ENCODE results near the gene BAIAP2L2.
A peak's percentile ranks its signal among the peaks of the same experiment; 100 is the strongest.

Gene BAIAP2L2

DNA sequence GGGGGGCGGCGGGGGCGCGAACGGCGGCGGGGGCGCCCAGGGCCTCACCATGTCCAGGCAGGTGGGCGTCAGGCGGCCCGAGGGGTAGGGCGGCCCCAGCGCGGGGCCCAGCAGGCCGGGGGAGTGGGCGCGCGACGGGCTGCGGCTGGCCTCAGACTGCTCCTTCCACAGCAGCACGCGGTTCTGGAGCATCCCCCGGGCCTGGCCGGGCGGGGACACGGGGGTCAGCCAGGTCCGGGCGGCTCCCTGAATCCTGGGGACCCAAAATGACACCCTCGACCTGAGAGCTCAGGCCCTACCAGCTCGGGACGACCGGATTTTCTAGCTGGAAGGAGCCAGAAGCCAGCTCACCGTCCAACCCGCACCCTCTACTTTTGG, 21.0 kb downstream of the BAIAP2L2 start:
- TF ChIP-seq CTCF (IDR thresholded peaks at IDR 0.05; ENCODE audit: low read depth, low read length, missing control alignments) = no peak
- DNase-seq (ENCODE audit: extremely low read depth, low read depth) = no peak
- no peak overlapping the region for H3K4me3 ChIP-seq (replicated peaks; ENCODE audit: low read depth, low read length)

DNA sequence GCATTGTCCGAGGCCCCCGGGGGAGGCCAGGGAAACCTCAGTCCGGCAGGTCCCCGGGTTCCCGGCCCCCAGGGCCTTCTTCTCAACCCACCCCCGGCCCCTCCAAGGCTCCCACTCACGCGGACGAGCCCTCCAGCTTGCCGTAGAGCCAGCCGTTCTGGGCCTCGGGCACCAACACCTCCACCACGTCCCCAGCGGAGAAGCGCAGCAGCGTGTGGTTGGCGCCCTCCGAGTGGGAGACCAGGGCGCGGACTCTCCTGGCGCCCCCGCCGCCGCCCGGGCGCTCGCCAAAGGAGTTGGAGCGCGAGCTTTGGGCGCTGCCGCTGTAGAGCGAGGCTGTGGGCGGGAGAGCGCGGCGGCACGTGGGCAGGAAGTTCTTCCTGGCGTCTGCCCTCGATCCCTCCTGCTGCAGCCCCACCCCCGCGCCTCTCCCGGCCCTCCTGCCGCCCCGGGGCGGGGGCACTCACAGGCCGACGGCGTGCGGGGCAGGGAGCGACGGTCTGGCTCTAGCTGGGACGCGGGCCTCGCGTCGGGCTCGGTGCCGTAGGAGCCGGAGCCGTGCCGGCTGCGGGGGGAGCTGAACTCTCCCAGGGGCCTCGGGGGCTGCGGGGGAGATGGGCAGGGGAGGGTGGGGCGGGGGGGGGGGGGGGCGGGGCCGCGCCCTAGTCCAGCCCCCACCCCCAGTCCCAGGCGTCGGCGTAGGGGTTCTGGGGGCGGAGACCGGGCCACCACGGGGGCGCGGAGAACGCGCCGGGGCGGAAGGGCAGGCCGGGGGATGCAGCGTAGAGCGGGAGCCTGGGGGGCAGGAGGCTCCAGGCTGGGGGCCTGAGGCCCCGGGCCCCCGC, 21.6 kb downstream of the BAIAP2L2 start:
- TF ChIP-seq CTCF (IDR thresholded peaks at IDR 0.05; ENCODE audit: low read depth, low read length, missing control alignments) = no peak
- no peak for DNase-seq (ENCODE audit: extremely low read depth, low read depth)
- H3K4me3 ChIP-seq (replicated peaks; ENCODE audit: low read depth, low read length) = 0 out of 2 replicates have a peak overlapping the region, but pooled peaks have one; percentile 9

GRCh38 chr22:38087855-38088254, 22.6 kb downstream of the BAIAP2L2 start:
- no peak for DNase-seq (ENCODE audit: extremely low read depth, low read depth)
- H3K4me3 ChIP-seq (replicated peaks; ENCODE audit: low read depth, low read length) = no peak overlapping the region
- no peak for TF ChIP-seq CTCF (IDR thresholded peaks at IDR 0.05; ENCODE audit: low read depth, low read length, missing control alignments)

GRCh38 chr22:38086942-38087341, 23.5 kb downstream of the BAIAP2L2 start:
- TF ChIP-seq CTCF (IDR thresholded peaks at IDR 0.05; ENCODE audit: low read depth, low read length, missing control alignments) = no peak
- no peak overlapping the region for H3K4me3 ChIP-seq (replicated peaks; ENCODE audit: low read depth, low read length)
- no peak for DNase-seq (ENCODE audit: extremely low read depth, low read depth)

- no peak for TF ChIP-seq CTCF (IDR thresholded peaks at IDR 0.05; ENCODE audit: low read depth, low read length, missing control alignments)
Observed at GRCh38 chr22:38086001-38086845, 24.3 kb downstream of the BAIAP2L2 start.

GRCh38 chr22:38085501-38085900, 25.0 kb downstream of the BAIAP2L2 start:
- H3K4me3 ChIP-seq (replicated peaks; ENCODE audit: low read depth, low read length) = no peak overlapping the region
- no peak for TF ChIP-seq CTCF (IDR thresholded peaks at IDR 0.05; ENCODE audit: low read depth, low read length, missing control alignments)
- DNase-seq (ENCODE audit: extremely low read depth, low read depth) = no peak

More at GRCh38 chr22:38086001-38086845, 24.3 kb downstream of the BAIAP2L2 start:
- no peak for DNase-seq (ENCODE audit: extremely low read depth, low read depth)
- H3K4me3 ChIP-seq (replicated peaks; ENCODE audit: low read depth, low read length) = no peak overlapping the region

Data from HFF-Myc (cell line).